Activated naive CD4-positive, alpha-beta T cell treated with anti-CD3 and anti-CD28 coated beads for 36 hours (primary cell): ENCODE data around the gene NAXD. TPM values are rescaled to one million over a fixed set of nuclear protein-coding genes. Genes with fewer than 3 reads are reported as not detected.
"Not testable (repeated sequence)": the region's sequence is repeated elsewhere in the genome, so short reads cannot be mapped to it uniquely, and the experiment has no call there.

ENCODE experiments used
- CTCF ChIA-PET: fragments of 350-600 bp; sonication (Branson Sonifier 250); formaldehyde crosslinking; loops from one replicate; lab custom pipeline; 2021; ENCODE audit warnings: antibody characterized with exemption; lab: Charles Lee
- DNase-seq: peaks from one replicate; pipeline ENCODE4 v3.0.0-alpha.2; 2020
- H3K27ac Mint-ChIP-seq: one replicate; pipeline ENCODE4 v1.8.0; 2021; ENCODE audit warnings: mild to moderate bottlenecking, mixed read lengths
- H3K27me3 Mint-ChIP-seq: one replicate; pipeline ENCODE4 v1.8.0; 2021; ENCODE audit warnings: low read depth, mixed read lengths
- H3K36me3 Mint-ChIP-seq: one replicate; pipeline ENCODE4 v1.8.0; 2021; ENCODE audit warnings: low read depth, mixed read lengths
- H3K4me1 Mint-ChIP-seq: one replicate; pipeline ENCODE4 v1.8.0; 2021; ENCODE audit warnings: low read depth, mixed read lengths
- H3K4me3 Mint-ChIP-seq: one replicate; pipeline ENCODE4 v1.8.0; 2021; ENCODE audit warnings: mild to moderate bottlenecking, moderate library complexity, mixed read lengths
- H3K9me3 Mint-ChIP-seq: one replicate; pipeline ENCODE4 v1.8.0; 2021; ENCODE audit warnings: mixed read lengths
- intact Hi-C: fragments of 100-400 bp; cut with micrococcal nuclease; formaldehyde crosslinking; loops from one replicate; pipeline ENCODE4 v1.15.1; 2023
- total RNA-seq, 2 experiments: library from RNA; stranded (reverse); gene quantifications; one replicate each; pipeline ENCODE4 v1.2.3, GENCODE V29; 2021

The NAXD gene
- 10 to 100 TPM; 20.8 to 23.3 TPM for total RNA-seq

DNA sequence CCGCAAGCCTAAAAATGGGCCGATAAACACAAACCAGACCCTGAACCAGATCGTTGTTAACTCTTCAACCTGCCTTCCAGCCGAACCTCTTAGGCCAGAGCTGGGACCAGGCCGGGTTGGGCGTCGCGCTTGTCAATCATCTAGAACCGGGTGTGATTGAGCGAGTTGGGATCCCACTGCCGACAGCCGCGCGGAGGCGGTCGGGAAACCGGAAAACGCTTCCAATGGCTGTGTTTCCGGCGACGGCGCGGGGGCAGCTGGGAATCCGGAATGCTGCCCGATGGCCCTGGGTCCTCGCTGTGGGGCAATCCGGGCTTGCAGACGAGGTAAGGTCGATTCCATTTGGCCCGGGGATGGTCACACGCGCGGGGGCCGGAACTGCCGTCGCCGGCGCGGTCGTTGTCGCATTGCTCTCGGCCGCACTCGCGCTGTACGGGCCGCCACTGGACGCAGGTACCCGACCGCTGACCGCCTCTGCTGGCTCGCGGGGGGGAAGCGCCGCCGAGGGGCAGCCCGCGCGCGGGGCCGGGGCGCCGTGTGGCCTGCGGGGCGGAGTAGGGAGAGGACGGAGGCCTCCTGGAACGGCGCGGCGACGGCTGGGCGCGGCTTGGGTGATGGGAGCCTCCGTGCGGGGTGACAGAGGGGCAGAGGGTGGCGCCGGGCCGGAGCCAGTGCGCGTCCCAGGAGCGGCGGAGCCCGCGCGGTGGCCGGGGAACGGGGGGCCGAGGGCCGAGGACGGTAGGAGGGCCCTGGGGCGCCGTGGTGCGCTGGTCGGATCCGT is at the start of gene NAXD:
NAXD (plus strand) TSS at position 224 of the 781 bp plus-strand sequence; CDS start at position 281, 57 bp downstream.
- DNase-seq: peak; percentile 94
- peak within 1 kb of the TSS; percentile 89 for H3K27ac Mint-ChIP-seq
- intact Hi-C loops: loop anchor here (1.0 to 10.0 kb wide), 4 partner anchors 55 to 299 kb away; partner anchors contain the start of gene RAB20
- H3K4me3 Mint-ChIP-seq: peak within 1 kb of the TSS; percentile 89
- CTCF ChIA-PET: interaction anchor here (2.8 kb wide), 1 partner anchor 160 kb away, joined by 10 read pairs; no protein-coding TSS in a partner anchor
- peaks cover 2% of the 10 kb centered on the region for H3K9me3 Mint-ChIP-seq
- no peaks in the 10 kb centered on the region for H3K27me3 Mint-ChIP-seq
- peaks cover 5% of the 10 kb centered on the region for H3K36me3 Mint-ChIP-seq
- H3K4me1 Mint-ChIP-seq: peaks cover 40% of the 10 kb centered on the region

DNA sequence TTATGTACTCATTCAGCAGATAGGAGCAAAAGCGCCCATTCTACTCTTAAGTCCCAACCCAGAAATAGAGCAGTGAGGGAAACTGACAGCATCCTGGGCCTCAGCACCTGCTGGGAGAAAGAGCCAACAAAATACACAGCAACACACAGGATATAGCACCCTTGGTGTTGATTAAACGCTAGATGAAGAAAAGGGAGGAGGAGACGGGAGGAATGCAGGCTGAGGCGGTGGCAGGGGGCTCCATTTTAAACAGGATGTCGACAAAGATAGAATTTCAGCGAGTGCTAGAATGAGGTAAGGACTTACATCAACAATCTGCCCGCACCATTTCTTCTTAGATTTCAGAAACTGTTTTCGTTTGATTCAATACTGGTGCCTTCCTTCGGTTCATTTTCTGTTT is 49.2 kb upstream of the NAXD start:
- no peak overlapping the region for H3K27ac Mint-ChIP-seq
- intact Hi-C loops: no loop called here

DNA sequence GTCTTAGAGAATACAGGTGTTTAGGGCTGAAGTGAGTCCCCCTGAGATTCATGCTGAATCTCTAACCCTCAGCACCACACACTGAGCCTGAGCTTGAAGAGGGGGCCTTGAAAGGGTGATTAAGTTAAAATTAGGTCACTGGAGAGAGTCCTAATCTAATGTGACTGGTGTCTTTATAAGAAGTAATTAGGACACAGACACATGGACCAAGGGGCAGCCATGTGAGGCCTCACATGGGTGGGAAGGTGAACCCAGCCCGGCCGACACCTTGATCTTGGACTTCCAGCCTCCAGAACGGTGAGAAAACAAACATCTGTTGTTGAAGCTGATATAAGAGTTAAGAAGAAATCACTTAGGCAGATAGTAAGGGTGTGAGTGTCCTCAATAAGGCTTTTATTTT is 46.7 kb upstream of the NAXD start:
- CTCF ChIA-PET: interaction anchor here (2.3 kb wide), 1 partner anchor 113 kb away, joined by 5 read pairs; no protein-coding TSS in a partner anchor
- Mint-ChIP-seq H3K4me1 (no peaks in the 10 kb centered on the region), H3K9me3 (no peaks in the 10 kb centered on the region), H3K27ac (no peak overlapping the region), H3K27me3 (peaks cover 9% of the 10 kb centered on the region), H3K4me3 (no peak overlapping the region), H3K36me3 (no peaks in the 10 kb centered on the region)
- no peak for DNase-seq
- intact Hi-C loops: no loop called here

More for the DNA sequence above, 49.2 kb upstream of the NAXD start:
- H3K9me3 Mint-ChIP-seq: no peaks in the 10 kb centered on the region
- DNase-seq: no peak
- CTCF ChIA-PET: no interaction called here
- peaks cover 7% of the 10 kb centered on the region for H3K27me3 Mint-ChIP-seq
- no peaks in the 10 kb centered on the region for H3K36me3 Mint-ChIP-seq
- peaks cover 9% of the 10 kb centered on the region for H3K4me1 Mint-ChIP-seq
- H3K4me3 Mint-ChIP-seq: no peak overlapping the region

DNA sequence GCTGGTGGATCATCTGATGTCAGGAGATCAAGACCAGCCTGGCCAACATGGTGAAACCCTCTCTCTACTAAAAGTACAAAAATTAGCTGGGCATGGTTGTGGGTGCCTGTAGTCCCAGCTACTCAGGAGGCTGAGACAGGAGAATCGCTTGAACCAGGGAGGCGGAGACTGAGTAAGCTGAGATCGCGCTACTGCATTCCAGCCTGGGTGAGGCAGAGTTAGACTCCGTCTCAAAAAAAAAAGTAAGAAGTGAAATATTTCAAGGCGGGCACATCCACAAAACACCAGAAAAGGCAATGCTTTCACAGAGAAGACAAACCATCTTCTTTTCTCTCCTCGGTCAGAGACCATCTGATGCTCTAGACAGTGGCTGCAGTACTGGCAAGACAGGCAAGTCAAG is 45.4 kb upstream of the NAXD start:
- H3K27ac Mint-ChIP-seq, H3K4me3 Mint-ChIP-seq, H3K4me1 Mint-ChIP-seq, H3K36me3 Mint-ChIP-seq, intact Hi-C loops, H3K9me3 Mint-ChIP-seq, DNase-seq: not testable (repeated sequence)
- CTCF ChIA-PET: interaction anchor here (2.3 kb wide), 1 partner anchor 115 kb away, joined by 5 read pairs; no protein-coding TSS in a partner anchor
- peaks cover 18% of the 10 kb centered on the region for H3K27me3 Mint-ChIP-seq

DNA sequence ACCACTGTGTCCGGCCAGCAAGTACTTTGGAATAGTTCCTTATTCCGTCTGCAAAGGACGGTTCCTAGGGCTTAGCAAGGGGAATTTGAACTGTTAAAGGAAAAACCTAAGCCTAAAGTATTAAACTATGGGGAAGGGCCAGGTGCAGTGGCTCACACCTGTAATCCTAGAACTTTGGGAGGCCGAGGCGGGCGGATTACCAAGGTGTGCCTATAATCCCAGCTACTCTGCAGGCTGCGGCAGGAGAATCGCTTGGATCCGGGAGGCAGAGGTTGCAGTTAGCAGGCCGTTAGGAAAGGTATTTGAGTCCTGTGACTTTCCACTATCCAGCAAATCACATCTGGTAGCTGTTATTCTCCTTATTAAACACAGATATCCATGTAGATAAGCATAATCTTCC is 44.5 kb upstream of the NAXD start:
- peaks cover 27% of the 10 kb centered on the region for H3K27me3 Mint-ChIP-seq
- peaks cover 7% of the 10 kb centered on the region for H3K4me1 Mint-ChIP-seq
- H3K36me3 Mint-ChIP-seq: no peaks in the 10 kb centered on the region
- no peak overlapping the region for H3K27ac Mint-ChIP-seq
- intact Hi-C loops: no loop called here
- no peak for DNase-seq
- CTCF ChIA-PET: interaction anchor here (2.3 kb wide), 1 partner anchor 115 kb away, joined by 5 read pairs; no protein-coding TSS in a partner anchor
- no peak overlapping the region for H3K4me3 Mint-ChIP-seq
- H3K9me3 Mint-ChIP-seq: no peaks in the 10 kb centered on the region

DNA sequence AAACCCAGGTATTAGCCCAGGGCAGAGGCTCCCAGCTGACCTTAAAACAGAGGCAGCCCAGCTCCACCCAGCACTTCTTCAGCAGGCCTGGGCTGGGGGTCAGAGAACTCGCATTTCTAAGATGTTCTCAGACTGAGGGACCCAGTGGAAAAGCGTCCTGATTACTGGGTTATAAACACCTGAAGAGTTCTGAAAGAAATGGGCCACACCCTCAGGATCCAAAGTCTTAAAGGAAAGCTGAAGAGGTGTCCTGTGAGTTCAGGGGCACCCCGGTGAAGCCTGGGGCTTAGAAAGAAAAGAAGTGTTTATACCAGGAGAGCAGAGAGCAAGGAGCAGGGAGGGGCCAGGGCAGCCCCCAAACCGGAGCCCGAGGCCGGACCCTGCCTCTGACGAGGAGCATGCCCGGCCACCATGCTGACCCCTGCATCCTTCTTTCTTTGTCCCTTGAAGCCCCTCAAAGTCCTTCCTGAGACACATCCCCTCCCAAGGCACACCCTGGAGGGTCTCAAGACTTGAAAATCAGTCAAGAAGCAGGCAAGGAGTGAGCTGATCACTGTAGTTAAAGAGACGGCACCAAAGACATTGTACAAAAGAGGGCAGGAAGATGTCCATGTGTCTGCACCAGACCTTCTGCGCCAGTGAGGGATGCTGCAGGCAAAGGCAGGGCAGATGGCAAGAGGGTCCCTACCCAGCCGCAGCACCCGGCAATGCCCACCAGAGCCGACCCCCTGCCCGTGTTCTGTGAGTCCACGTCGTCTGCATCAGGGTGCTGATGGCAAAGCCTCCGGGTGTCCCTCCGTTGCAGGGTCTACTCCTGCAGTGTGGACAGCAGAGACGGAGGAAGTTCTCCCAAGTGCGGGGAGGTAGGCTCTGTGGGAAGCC is 43.2 kb upstream of the NAXD start:
- H3K4me1 Mint-ChIP-seq: peaks cover 10% of the 10 kb centered on the region
- H3K4me3 Mint-ChIP-seq: no peak overlapping the region
- peaks cover 28% of the 10 kb centered on the region for H3K27me3 Mint-ChIP-seq
- no peaks in the 10 kb centered on the region for H3K36me3 Mint-ChIP-seq
- intact Hi-C loops: no loop called here
- CTCF ChIA-PET: no interaction called here
- no peak overlapping the region for H3K27ac Mint-ChIP-seq
- DNase-seq: no peak
- H3K9me3 Mint-ChIP-seq: no peaks in the 10 kb centered on the region

DNA sequence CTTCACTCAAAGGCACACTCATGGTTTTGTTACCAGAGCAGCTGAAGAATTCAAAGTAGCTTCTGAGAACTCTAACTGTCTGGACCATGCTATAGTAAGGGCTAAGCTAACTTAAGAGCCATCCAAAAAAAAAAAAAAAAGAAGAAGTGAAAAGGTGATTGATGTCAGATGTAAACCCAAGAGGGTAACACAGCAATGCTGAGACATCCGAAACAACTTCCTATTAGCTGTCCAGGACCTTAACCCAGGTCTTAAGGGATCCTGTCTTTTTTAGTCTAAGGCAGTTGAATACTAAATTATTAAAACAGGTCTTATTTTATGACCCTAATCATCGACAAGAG is 42.6 kb upstream of the NAXD start:
- no peaks in the 10 kb centered on the region for H3K36me3 Mint-ChIP-seq
- no peaks in the 10 kb centered on the region for H3K9me3 Mint-ChIP-seq
- CTCF ChIA-PET: no interaction called here
- H3K4me3 Mint-ChIP-seq: no peak overlapping the region
- H3K27ac Mint-ChIP-seq: no peak overlapping the region
- intact Hi-C loops: no loop called here
- H3K4me1 Mint-ChIP-seq: peaks cover 10% of the 10 kb centered on the region
- no peak for DNase-seq
- H3K27me3 Mint-ChIP-seq: peaks cover 28% of the 10 kb centered on the region

DNA sequence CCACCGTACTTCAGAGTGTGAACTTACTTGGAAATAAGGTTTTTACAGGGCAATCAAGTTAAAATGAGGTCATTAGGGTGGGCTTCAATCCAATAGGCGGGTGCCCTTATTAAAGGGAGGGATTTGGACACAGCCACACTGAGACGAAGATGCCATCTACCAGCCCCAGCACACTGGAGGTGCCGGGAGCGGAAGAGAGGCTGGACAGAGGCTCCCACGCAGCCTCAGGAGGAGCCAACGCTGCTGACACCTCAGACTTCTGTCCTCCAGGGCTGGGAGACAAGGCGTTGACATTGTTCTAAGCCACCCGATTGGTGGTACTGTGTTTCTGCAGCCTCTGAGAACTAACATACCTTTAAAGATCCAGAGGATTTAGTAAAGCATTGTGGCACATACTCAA is 41.2 kb upstream of the NAXD start:
- Mint-ChIP-seq H3K27ac (no peak overlapping the region), H3K9me3 (no peaks in the 10 kb centered on the region), H3K4me1 (peaks cover 10% of the 10 kb centered on the region), H3K27me3 (peaks cover 28% of the 10 kb centered on the region), H3K4me3 (no peak overlapping the region), H3K36me3 (no peaks in the 10 kb centered on the region)
- intact Hi-C loops: no loop called here
- CTCF ChIA-PET: interaction anchor here (1.0 kb wide), 1 partner anchor 118 kb away, joined by 3 read pairs; no protein-coding TSS in a partner anchor
- no peak for DNase-seq

DNA sequence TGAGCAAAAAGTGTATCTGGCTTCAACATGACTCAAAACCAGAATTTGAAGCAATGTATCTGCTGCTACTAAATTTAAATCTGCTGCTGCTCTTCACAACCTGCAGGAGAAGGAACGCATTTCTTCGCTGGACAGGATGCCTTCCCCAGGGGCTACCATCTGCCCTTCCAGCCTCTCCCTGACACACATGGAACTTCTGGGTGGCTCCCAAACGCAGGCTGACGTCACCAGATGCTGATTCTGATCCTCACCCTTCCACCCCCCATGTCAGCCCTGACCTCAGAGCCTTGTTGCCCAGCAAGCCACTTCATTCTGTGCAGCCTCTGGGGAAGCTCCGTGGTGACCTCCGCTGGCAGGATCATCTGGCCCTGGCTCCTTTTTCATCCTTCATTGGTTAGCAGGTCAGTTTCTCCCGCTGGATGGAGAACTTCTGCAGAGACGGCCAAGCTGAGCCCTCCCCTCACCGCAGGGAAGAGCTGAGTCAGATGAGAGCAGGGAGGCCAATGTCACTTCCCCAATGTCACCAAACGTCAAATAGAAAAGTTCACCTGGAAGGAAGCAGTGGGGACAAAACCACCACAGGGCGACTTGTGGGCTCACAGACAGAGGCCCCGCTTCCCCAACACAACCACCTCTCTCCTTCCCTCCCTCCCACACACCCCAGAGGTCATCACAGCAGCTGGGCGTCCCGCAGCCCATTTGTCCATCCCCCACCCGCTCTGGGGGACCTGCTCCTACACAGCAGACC is 39.8 kb upstream of the NAXD start:
- Mint-ChIP-seq H3K9me3 (no peaks in the 10 kb centered on the region), H3K4me1 (peaks cover 10% of the 10 kb centered on the region), H3K27me3 (peaks cover 30% of the 10 kb centered on the region), H3K27ac (no peak overlapping the region), H3K4me3 (no peak overlapping the region), H3K36me3 (no peaks in the 10 kb centered on the region)
- DNase-seq: peak; percentile 12
- CTCF ChIA-PET: interaction anchor here (0.9 to 1.0 kb wide), 2 partner anchors 18 to 120 kb away, joined by 3 read pairs; no protein-coding TSS in a partner anchor
- intact Hi-C loops: loop anchor here (5.0 kb wide), 1 partner anchor 118 kb away; no protein-coding TSS in a partner anchor

DNA sequence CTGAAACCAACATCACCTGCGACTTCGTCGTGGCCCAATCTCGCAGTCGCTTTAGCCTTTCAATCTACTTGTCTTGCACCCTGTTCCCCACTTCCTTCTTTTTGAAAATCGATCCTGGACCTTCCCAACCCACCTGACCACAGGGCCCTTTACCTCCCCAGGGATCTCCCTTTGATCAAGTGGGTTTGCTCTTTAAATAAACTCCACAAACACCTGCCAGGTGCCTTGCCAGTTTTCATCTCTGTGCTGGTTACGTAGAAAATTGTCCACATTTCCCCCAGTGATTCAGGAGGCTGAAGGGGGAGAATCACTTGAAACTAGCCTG is 39.3 kb upstream of the NAXD start:
- Mint-ChIP-seq H3K36me3 (no peaks in the 10 kb centered on the region), H3K27ac (no peak overlapping the region), H3K4me3 (no peak overlapping the region), H3K4me1 (peaks cover 10% of the 10 kb centered on the region), H3K27me3 (peaks cover 32% of the 10 kb centered on the region), H3K9me3 (no peaks in the 10 kb centered on the region)
- intact Hi-C loops: loop anchor here (5.0 kb wide), 1 partner anchor 119 kb away; no protein-coding TSS in a partner anchor
- CTCF ChIA-PET: no interaction called here
- DNase-seq: no peak

DNA sequence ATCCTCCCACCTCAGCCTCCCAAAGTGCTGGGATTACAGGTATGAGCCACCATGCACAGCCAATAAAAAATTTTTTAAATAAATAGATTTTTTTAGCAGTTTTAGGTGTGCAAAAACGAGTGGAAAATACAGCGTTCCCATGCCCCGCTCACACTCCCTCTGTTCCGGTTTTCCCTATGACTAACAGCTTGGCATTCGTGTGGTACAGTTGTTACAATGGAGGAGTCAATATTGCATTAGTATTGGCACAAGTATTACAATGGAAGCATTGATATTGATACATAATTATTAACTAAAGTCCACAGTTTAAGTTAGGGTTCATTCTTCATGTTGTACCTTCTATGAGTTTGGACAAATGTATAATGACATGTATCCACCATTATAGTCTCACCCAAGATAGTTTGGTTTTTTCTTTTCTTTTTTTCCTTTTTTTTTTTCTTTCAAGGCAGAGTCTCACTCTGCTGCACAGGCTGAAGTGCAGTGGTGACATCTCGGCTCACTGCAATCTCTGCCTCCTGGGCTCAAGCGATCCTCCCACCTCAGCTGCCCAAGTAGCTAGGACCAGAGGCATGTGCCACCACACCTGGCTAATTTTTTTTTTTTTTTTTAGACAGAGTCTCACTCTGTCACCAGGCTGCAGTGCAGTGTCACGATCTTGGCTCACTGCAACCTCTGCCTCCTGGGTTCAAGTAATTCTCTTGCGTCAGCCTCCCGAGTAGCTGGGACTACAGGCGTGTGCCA is 38.4 kb upstream of the NAXD start:
- no peak overlapping the region for H3K27ac Mint-ChIP-seq
- intact Hi-C loops: loop anchor here (5.0 kb wide), 1 partner anchor 120 kb away; no protein-coding TSS in a partner anchor
- H3K4me1 Mint-ChIP-seq: peaks cover 10% of the 10 kb centered on the region
- no peak for DNase-seq
- no peaks in the 10 kb centered on the region for H3K9me3 Mint-ChIP-seq
- CTCF ChIA-PET: interaction anchor here (0.6 to 1.6 kb wide), 2 partner anchors 23 to 121 kb away, joined by 4 to 7 read pairs; no protein-coding TSS in a partner anchor
- peaks cover 31% of the 10 kb centered on the region for H3K27me3 Mint-ChIP-seq
- H3K36me3 Mint-ChIP-seq: no peaks in the 10 kb centered on the region
- H3K4me3 Mint-ChIP-seq: no peak overlapping the region
